ENCODE results near the gene TXNRD3.
A peak's percentile ranks its signal among the peaks of the same experiment; 100 is the strongest.
"Not testable (repeated sequence)": the region's sequence is repeated elsewhere in the genome, so short reads cannot be mapped to it uniquely, and the experiment has no call there.

TXNRD3 gene

DNA sequence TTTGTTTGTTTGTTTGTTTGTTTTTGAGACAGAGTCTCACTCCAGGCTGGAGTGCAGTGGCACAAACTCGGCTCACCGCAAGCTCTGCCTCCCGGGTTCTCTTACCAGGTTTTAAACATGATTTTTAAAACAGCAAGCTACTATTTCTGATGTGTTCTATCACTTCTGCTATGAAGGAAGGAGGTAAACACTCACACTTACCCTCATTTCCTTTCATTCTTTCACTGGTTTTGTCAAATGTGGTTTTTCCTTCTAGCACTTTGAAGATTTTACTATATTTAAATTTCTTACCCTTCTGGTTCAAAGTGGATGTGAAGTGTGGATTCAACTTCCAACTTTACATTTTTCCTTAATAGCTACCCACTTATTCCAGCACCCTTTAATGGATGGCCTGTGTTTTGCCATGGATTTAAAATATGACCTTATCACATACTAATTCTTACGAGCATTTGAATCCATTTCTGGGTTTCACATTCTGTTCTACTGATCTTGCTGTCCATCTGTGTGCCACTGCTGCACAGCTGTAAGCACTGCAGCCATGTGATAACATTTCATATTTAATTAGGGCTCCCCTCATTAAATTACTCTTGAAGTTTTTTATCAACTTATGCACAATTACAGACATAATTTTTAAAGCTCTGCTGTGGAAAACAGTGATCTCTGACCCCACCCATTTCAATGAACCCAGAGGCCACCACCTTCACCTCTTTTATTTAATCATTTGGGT, 42.3 kb downstream of the TXNRD3 start:
- ChIA-PET CTCF (no interaction called here), POLR2A (ENCODE audit: low non-redundant PET) (no interaction called here)
- no peak for DNase-seq (ENCODE audit: low spot score)

DNA sequence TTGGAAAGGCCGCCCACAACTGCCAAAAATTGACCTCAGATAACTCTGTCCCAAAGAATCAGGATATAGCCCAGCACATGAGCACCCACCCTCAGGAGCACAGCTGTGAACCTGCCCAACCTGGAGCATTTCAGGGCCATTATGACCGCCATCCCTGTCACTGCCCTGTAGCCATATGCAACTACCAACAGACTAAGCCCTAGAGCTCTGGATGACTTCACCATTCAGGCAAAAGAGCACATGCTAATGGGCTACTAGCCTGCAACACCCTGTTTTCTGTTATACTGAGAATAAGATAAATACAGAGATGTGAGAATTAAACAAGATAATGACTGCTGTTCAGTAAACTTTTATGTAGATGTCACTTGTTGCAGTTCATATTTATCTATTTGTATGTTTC, 45.0 kb downstream of the TXNRD3 start:
- POLR2A ChIA-PET (ENCODE audit: low non-redundant PET): no interaction called here
- TF ChIP-seq, protein P1, sequence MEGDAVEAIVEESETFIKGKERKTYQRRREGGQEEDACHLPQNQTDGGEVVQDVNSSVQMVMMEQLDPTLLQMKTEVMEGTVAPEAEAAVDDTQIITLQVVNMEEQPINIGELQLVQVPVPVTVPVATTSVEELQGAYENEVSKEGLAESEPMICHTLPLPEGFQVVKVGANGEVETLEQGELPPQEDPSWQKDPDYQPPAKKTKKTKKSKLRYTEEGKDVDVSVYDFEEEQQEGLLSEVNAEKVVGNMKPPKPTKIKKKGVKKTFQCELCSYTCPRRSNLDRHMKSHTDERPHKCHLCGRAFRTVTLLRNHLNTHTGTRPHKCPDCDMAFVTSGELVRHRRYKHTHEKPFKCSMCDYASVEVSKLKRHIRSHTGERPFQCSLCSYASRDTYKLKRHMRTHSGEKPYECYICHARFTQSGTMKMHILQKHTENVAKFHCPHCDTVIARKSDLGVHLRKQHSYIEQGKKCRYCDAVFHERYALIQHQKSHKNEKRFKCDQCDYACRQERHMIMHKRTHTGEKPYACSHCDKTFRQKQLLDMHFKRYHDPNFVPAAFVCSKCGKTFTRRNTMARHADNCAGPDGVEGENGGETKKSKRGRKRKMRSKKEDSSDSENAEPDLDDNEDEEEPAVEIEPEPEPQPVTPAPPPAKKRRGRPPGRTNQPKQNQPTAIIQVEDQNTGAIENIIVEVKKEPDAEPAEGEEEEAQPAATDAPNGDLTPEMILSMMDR (conservative IDR thresholded peaks at IDR 0.05; ENCODE audit: low read depth): no peak
- no peak overlapping the region for H3K27ac ChIP-seq
- no peak for DNase-seq (ENCODE audit: low spot score)
- CTCF ChIA-PET: interaction anchor here (0.5 kb wide), 1 partner anchor 99 kb away, joined by 4 read pairs; no protein-coding TSS in a partner anchor

More for the DNA sequence above, 42.3 kb downstream of the TXNRD3 start:
- TF ChIP-seq, protein P1 (conservative IDR thresholded peaks at IDR 0.05; ENCODE audit: low read depth): no peak
- H3K27ac ChIP-seq: no peak overlapping the region

DNA sequence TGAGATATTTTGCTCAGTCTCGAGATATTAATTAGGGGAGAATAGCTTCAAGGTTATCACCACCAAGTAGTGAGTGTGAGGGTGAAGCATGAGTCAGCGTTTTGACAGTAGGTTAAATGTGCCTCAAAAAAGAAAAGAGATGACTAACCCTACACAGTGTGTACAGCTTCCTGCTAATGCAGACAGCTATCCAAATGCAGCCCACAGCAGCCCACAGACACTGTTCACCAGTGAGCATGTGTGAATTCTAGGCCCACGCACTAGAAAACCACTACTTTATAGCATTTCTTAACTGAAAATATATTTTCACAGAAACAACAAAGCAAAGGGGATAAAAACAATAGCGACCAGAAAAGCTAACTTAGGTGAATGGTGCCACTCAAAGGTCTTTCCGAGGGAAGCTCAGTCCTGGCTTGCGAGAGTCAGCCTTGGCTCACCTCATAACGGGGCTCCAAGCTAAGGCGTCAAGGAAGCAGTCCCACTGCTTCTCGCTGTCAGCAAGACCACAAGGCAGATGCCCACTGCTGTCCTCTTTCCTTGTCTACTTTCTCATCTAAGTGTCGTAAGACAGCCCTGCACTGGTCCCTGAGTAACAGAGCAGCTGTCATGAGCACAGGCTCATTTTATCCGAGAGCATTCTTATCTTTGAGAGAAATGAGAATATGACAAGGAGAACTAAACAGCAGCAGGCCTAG, 47.6 kb downstream of the TXNRD3 start:
- ChIA-PET CTCF (interaction anchor here (0.7 kb wide), 1 partner anchor 86 kb away, joined by 3 read pairs; no protein-coding TSS in a partner anchor), POLR2A (ENCODE audit: low non-redundant PET) (no interaction called here)
- H3K27ac ChIP-seq: no peak overlapping the region
- TF ChIP-seq, protein P1 (conservative IDR thresholded peaks at IDR 0.05; ENCODE audit: low read depth): no peak
- peak; percentile 6 for DNase-seq (ENCODE audit: low spot score)

DNA sequence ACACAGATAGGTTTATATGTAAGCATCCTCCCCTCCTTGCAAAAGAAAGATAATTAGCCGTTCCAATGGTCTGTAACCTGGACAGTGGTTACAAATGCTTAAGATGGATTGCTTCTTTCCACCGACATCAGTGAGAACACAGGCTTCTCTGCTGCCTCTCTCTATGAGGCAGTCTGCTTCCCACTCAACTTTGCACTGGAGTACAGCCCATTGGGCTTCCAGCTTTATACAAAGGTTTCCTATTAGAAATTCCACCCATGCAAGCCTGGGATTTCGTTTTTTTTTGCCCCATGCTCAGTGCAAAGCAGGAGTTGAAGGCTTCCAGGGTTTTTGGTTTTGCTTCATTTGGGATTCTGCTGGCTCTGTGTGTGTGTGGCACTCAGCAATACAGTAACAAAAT, 48.9 kb downstream of the TXNRD3 start:
- POLR2A ChIA-PET (ENCODE audit: low non-redundant PET): no interaction called here
- TF ChIP-seq, protein P1 (conservative IDR thresholded peaks at IDR 0.05; ENCODE audit: low read depth): no peak
- H3K27ac ChIP-seq: no peak overlapping the region
- DNase-seq (ENCODE audit: low spot score): no peak
- CTCF ChIA-PET: interaction anchor here (0.7 kb wide), 1 partner anchor 1365 kb away, joined by 3 read pairs; no protein-coding TSS in a partner anchor

DNA sequence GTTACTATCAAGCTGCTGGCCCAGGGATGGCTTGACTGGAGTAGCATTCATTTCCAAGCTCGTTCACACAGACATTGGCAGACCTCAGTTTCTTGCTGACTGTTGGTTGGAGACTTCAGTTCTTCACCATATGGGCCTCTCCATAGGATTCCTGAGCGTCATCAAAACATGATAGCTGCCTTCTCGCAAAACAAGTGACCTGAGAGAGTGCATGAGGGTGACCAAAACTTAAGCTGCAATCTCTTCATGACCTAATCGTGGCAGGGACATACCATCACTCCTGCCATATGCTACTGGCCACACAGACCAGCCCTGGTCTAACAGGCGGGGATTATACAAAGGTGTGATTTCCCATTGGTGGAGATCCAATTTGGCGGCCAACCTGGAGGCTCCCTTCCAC, 50.2 kb downstream of the TXNRD3 start:
- no peak for DNase-seq (ENCODE audit: low spot score)
- TF ChIP-seq, protein P1 (conservative IDR thresholded peaks at IDR 0.05; ENCODE audit: low read depth): no peak
- CTCF ChIA-PET: interaction anchor here (0.6 kb wide), 2 partner anchors 60 to 1075 kb away, joined by 3 to 4 read pairs; no protein-coding TSS in a partner anchor
- no peak overlapping the region for H3K27ac ChIP-seq
- POLR2A ChIA-PET (ENCODE audit: low non-redundant PET): no interaction called here

DNA sequence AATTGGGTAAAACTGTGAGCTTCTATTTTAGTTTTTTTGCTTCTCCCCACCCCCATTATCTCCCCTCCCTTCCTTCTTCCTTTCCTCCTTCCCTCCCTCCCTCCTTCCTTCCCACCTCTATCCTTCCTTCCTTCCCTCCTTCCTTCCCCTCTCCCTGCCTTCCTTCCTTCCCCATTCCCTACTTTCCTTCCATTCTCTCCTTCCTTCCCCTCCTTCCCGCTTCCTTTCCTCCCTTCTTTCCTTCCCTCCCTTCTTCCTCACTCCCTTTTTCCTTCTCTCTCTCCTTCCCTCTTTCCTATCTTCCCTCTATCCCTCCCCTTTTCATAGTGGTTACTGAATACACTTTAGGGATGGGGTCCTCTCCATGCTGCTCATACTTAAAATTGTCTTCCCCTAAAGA, 55.8 kb downstream of the TXNRD3 start:
- TF ChIP-seq, protein P1 (conservative IDR thresholded peaks at IDR 0.05; ENCODE audit: low read depth): no peak
- CTCF ChIA-PET: no interaction called here
- H3K27ac ChIP-seq: no peak overlapping the region
- DNase-seq (ENCODE audit: low spot score): no peak
- POLR2A ChIA-PET (ENCODE audit: low non-redundant PET): no interaction called here

DNA sequence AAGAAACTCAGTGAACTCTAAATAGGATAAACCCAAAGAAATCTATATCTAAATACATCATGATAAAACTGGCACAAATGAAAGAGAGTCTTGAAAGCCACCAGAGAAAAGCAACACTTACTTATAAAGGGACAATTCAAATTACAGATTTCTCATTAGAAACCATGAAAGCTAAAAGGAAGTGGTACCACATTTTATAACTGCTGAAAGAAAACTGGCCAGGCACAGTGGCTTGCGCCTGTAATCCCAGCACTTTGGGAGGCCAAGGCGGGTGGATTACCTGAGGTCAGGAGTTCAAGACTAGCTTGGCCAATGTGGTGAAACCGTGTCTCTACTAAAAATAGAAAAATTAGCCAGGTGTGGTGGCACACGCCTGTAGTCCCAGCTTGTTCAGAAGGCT, 59.4 kb downstream of the TXNRD3 start:
- H3K27ac ChIP-seq; CTCF ChIA-PET; DNase-seq (ENCODE audit: low spot score); POLR2A ChIA-PET (ENCODE audit: low non-redundant PET): not testable (repeated sequence)

DNA sequence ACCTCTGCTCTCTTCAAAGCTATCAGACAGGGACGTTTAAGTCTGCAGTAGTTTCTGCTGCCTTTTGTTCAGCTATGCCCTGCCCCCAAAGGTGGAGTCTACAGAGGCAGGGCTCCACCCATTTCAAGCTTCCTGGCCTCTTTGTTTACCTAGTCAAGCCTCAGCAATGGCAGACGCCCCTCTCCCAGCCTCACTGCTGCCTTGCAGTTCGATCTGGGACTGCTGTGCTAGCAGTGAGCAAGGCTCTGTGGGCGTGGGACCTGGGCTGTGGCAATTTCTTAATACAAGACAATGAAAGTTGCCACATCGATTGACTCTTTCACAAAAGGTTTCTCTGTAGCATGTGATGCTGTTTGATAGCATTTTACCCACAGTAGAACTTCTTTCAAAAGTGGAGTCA, 63.4 kb downstream of the TXNRD3 start:
- DNase-seq (ENCODE audit: low spot score); POLR2A ChIA-PET (ENCODE audit: low non-redundant PET); CTCF ChIA-PET; H3K27ac ChIP-seq: not testable (repeated sequence)
